Ammon's horn (tissue), 1 donor: ENCODE measurements around the gene MAML1.
"Not testable (repeated sequence)": the region's sequence is repeated elsewhere in the genome, so short reads cannot be mapped to it uniquely, and the experiment has no call there.

Source experiments
- DNase-seq: peaks from one replicate; pipeline ENCODE4 v3.0.0-alpha.2; 2016; ENCODE audit warnings: low spot score

The MAML1 gene

DNA sequence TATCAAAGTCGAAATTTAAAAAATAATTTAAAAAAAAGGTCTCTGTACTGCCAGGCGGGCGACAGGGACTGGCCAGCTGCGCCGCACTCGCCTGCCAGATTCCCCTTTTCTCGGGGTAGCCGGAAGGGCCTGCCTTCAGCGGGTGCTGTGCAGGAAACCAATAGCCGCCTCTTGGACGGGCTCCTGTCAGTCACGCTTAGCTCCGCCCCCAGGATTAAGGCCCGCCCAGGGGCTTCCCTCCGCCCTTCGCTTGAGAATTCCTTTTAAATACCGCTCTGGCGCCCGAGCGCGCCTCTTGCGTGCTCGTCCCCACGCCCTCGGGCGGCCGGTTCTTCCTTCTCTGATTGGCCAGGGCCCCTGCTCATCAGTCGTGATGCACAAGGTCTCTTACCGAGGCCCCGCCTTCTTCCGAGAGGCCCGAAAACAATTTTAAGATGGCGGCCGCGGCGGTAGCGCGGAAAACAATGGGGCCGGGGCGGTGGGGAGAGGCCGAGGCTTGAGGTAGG, at the start of gene MAML1:
Gene MAML1 (plus strand): TSS at position 411 of the 506 bp plus-strand sequence. CDS start 291 bp downstream, outside the sequence.
- DNase-seq: peak; percentile 100

GRCh38 chr5:179689212-179689611, 43.4 kb upstream of the MAML1 start:
- not testable (repeated sequence) for DNase-seq

DNA sequence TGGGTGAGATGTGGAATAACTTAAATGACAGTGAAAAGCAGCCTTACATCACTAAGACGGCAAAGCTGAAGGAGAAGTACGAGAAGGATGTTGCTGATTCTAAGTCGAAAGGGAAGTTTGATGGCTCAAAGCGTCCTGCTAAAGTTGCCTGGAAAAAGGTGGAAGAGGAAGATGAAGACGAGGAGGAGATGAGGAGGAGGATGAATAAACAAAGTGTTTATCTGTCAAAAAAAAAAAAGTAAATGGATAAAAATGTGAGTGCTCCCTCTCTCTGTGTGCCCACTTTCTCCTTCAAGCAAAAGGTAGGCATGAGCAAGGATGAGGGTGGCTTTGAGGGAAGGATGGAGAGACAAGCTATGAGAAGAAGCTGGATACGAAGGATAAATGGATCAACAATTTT, 38.1 kb upstream of the MAML1 start:
- no peak for DNase-seq

- no peak for DNase-seq
Observed at GRCh38 chr5:179696603-179697002, 36.0 kb upstream of the MAML1 start.

- no peak for DNase-seq
Observed at GRCh38 chr5:179697108-179697507, 35.5 kb upstream of the MAML1 start.

DNA sequence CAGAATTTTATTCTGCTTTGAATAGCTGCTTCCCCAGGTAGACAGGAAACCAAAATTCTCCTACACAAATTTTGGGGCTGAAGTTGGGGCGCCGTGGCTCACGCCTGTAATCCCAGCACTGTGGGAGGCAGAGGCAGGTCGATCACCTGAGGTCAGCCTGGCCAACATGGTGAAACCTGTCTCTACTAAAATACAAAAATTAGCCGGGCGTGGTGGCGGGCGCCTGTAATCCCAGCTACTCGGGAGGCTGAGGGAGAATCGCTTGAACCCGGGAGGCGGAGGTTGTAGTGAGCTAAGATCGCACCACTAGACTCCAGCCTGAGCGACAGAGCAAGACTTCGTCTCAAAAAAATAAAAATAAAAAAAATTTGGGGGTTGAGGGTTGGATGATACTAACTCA, 35.1 kb upstream of the MAML1 start:
- DNase-seq: not testable (repeated sequence)

DNA sequence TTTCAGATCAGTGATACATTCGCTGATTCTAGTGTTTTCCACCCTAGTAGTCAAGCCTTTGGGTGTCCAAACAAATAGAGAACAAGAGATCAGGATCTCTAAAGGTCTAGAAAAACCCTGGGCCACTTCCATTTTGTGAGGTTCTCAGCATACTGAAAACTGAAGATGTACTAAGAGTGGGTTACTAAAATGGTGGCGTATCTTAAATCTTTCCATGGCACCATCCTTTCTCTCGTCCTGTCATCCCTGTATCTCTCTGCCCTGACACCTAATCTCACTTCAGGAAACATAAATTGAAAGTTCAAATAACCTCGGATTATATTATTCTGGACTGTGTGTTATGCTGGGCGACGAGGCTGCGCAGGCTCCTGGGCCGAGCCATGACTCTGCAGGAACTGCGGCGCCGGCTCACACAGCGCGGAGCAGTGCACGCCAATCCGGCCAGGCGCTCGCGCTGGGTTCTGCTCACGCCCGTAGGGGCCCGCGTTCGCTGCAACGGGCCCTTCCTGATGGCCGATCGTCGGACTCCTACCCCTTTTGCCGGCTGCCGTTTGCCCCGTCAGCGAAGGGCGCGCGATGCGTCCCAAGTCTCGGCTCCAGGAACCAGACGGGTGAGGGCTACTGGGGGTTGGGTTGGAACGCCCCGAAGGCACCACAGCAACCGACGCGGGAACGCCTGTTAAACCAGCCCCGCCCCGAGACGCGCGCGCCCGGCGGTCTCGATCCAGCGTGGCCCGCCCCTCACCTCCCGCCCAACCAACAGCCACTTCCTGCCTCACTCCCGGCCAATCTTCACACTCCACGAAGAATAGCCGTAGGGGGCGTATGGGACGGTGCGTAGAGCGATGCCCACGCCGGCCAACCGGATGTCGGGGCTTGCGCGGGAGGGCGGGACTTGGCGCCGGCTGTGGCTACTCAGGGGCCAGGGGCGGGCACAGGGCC, 34.4 kb upstream of the MAML1 start:
- DNase-seq: peak; percentile 100

DNA sequence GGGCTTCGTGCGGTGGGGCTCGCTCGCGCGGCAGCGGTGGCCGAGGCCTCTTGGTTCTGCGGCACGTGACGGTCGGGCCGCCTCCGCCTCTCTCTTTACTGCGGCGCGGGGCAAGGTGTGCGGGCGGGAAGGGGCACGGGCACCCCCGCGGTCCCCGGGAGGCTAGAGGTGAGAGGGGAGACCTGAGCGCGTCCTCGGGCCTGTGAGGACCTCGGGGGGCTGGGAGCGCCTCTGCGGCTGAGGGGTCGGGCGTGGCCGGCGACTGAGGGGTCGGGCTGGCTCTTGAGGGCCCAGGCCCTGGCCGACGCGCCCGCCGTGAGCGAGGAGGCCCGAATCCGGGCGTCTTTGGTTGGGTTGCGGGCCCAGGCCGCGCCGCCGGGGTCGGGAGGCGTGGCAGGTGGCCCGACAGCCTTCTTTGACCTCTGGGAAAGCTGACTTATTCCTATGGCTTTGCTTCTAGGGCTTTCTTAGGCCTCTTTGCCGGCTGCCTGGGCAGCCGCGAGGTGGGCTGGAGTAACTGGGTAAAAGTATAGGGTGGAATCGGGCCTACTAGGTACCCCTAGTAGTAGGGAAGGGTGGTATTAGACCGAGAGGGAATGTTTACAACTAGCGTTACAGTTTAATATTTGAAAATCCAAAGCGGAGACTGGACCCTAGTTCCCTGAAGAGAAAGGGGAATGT, 33.5 kb upstream of the MAML1 start, which contains the start of gene CANX:
Gene CANX (plus strand): TSS at position 33 of the 681 bp plus-strand sequence. CDS start 6,715 bp downstream, outside the sequence.
- no peak for DNase-seq

GRCh38 chr5:179699616-179700237, 32.9 kb upstream of the MAML1 start:
- DNase-seq: no peak

DNA sequence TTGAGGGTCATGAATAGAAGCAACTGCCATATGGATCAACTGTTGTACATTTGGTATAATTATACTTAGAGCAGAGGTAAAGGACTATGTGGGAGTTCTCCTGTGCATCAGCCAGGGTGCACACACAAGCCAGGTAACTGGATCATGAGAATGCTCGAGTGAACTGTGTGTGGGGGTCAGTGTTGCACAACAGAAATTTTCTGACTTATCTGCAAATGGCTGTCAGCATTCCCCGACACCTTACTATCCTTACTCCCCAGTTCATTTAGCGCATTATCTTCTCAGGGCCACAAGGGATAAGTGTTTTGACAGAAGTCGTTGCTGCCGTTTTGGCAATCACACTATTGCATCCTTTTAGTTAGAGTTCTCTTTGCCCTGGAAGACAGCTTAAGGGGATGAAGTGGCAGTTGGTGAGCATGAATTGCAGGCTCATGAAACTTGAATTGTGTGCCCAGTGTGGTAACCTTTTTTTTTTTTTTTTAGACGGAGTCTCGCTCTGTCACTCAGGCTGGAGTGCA, 32.2 kb upstream of the MAML1 start:
- DNase-seq: no peak

DNA sequence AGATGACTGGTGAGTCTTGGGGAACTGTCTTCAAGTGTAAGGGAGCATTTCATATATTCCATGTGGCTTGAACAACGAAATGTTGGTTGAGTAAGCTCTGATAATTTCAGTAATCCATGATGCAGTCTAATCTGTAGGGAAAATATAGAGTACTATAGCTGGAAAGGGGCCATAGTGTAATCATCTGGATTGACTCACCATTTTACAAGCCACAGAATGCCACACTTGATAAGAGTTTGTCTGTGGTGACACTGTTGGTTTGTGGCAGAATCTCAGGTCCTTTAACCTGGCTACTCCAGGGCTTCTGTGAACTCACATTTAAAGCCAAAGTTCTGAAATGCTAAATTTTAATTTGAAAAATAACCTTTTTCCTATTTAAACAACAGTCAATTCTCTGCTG, 16.3 kb upstream of the MAML1 start:
- DNase-seq: no peak

- DNase-seq: no peak
Observed at GRCh38 chr5:179720222-179720621, 12.4 kb upstream of the MAML1 start.

DNA sequence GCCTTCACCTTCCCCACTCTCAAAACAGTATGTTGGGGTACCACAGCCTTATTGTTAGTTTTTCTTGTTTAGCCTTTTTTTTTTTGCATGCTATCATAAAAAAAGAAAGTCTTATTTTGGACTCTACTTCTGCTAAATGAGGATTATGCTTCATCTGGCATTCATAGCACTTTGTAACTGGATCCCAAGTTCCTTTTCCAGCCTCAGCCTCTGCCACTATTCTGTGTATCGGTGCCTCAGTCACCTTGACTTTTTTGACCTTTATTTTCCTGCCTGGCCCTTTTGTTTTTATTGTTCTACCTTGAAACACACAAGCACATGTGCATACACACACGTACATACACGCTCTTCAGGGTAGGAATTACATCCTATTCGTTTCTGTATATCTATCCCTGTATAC, 8.5 kb upstream of the MAML1 start:
- no peak for DNase-seq

- DNase-seq: no peak
Observed at GRCh38 chr5:179727106-179727505, 5.5 kb upstream of the MAML1 start.

DNA sequence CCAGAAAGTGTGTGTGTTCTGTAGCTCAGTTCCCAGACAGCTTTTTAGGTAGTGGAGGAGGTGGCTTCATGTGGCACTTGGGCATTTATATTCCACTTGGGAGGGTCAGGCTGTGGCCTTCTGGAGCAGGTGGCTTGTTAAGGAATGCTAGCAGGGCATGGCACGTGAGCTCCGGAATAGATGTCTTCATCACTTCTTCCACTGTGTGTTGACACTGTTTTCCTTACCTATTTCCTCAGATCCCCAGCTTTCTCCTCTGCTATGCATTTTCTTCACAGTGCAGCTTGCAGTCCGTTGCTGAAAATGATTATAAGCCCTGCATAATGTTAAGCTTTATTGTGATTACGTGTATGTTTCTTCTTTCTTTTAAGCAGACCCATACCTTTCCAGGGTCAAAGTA, 3.3 kb upstream of the MAML1 start:
- no peak for DNase-seq

DNA sequence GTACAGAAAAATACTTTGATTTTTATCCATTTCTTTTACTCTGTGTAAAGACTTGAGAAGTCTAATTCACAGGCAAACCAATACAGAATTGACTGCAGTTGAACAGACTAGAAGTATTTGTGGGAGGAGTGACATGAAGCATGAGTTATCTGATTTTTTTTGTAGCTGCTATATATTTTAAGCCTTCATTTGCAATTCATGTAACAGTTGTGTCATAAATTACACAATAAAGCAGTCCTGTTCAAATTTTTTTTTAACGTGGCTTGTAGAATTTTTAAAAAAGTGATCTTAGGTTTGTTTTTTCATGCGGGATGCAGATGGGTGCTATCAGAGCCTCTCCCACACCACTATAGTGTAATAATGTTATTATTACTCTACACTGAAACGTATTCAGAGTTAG, 2.9 kb upstream of the MAML1 start:
- no peak for DNase-seq

- DNase-seq: no peak
Observed at GRCh38 chr5:179730356-179730755, 2.3 kb upstream of the MAML1 start.

GRCh38 chr5:179730852-179731251, 1.8 kb upstream of the MAML1 start:
- DNase-seq: no peak

DNA sequence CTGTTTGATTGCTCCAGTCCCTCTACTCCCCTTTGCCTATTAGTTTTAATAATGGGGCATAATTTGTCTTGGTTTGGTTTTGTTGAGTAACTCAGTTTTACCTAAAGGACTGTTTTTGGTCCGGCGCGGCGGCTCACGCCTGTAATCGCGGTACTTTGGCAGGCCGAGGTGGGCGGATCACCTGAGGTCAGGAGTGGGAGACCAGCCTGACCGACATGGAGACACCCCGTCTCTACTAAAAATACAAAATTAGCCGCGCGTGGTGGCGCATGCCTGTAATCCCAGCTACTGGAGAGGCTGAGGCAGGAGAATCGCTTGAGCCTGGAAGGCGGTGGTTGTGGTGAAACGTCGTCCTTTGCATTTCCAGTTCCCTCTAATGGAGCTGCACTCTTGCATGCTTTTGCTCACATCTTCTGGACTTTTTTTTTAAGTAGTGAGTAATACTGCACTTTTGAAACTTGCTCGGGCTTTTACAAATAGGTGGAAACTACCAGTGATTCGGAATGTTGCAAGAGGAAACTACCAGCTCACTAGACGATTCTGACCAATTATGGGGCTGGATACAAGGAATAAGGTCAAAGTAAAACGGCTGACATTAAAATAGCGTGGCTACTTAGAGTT, 721 bp upstream of the MAML1 start:
- no peak for DNase-seq

GRCh38 chr5:179732918-179733771, 523 bp downstream of the MAML1 start:
- DNase-seq: peak; percentile 58

GRCh38 chr5:179733772-179734126, 1.1 kb downstream of the MAML1 start:
- DNase-seq: no peak
